HG02610 (cell line): Measurements from ENCODE around the gene GAS2L2.
"Not testable (repeated sequence)": the region's sequence is repeated elsewhere in the genome, so short reads cannot be mapped to it uniquely, and the experiment has no call there.

ENCODE experiments used
- ATAC-seq: cut with Tn5 transposase; IDR thresholded peaks from one replicate; pipeline ENCODE4 v1.9.1; 2021; ENCODE audit warnings: mild to moderate bottlenecking, moderate library complexity; ENCODE audit not compliant: unreplicated experiment

The GAS2L2 gene

DNA sequence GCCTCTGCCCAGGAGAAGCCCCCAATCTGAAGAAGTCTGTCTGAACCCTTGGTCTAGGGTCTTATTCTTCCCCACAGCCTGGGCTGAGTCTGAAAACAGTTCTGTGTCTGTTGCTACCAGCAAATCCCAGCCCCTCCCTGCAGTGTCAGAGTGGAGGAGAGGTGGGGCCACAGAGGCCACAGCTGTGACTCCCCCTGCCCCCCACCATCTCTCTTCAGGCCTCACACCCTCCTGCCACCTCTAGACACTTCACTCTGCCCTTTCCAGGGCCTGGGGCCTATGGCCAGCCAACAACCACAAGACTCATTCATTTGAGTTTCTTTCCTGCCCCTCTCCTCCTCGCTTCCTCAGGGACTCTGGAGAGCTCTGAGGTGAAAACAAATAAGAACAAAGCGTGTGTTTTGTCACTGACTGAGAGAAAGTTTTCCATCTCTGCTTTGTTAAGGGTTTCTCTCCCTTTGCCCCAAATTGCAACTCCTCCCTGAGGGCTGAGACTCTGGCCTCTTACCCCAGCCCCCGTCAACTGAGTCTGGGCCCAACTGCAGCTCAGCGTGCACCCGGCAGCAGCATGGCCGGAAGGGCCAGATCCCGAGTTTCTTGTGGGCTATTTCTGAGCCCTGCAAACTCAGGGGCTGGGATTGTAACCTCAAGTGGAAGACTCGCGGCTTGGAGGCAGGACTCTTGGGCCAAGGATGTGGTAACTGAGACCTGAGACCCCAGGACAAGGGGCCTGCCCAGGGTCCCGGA lies 20.8 kb upstream of the GAS2L2 start:
- no peak for ATAC-seq

- ATAC-seq, result no peak
Measured at GRCh38 chr17:35773129-35773528, 20.1 kb upstream of the GAS2L2 start.

DNA sequence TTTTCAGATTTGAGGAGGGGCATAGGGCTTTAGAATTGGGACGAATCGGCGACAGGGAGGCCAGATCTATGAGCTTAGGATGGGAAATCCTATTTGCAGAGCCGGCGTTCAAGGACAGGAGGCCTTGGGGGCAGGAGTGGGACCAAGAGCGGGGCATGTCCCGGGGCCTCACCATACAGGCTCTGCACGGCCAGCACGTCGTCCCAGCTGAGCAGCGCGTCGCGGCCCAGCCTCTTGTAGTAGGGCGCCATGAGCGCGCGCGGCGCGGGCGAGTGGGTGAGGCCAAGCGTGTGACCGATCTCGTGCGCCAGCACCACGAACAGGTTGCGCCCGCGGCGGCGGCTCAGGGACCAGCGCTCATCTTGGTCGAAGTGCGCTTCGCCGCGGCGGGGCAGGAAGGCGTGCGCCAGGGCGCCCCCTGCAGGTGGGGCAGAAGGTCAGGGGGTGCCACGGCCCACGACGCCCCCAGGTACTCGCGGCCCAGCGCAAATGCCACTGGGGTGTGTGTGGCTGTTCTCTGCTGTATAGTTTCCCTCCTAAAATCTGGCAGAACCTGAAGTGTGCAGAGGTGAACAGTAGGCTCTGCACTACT lies 17.0 kb upstream of the GAS2L2 start:
- no peak for ATAC-seq

DNA sequence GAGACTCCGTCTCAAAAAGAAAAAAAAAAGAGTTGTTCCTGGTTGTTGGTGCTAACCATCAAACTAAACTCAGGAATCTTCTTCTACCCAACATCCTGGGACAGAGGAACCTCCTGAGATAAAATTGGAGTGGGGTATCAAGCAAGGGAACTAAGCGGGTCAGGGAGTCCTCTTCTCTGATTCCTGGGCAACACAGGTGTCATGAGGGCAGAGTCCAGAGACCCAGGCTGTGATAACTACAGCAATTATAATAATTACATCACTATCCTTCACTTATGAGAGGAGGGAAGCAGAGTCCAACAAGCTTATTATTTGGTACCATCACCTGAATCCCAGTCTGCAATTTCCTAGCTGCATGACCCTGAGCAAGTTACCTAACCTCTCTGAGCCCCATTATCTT lies 15.8 kb upstream of the GAS2L2 start:
- no peak for ATAC-seq

- ATAC-seq, result no peak
Measured at GRCh38 chr17:35766903-35767510, 14.0 kb upstream of the GAS2L2 start.

DNA sequence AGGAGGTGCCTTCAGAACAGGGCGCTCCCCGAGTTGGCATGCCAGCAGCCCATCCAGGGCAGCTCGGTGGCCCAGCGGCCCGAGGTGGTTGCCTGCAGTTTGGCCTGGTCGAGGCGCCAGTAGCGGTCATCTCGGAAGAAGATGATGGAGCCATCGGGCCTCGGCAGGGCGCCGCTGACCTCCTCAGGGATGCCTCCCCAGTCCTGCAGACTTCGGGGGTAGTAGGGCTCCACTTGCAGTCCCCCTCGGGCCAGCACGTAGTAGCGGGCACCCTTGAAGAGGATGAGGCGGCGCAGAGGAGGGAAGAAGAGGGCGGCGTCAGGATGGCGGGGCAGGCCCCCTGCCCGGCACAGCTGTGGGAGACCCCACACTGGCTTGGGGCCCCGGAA lies 13.4 kb upstream of the GAS2L2 start:
- no peak for ATAC-seq

DNA sequence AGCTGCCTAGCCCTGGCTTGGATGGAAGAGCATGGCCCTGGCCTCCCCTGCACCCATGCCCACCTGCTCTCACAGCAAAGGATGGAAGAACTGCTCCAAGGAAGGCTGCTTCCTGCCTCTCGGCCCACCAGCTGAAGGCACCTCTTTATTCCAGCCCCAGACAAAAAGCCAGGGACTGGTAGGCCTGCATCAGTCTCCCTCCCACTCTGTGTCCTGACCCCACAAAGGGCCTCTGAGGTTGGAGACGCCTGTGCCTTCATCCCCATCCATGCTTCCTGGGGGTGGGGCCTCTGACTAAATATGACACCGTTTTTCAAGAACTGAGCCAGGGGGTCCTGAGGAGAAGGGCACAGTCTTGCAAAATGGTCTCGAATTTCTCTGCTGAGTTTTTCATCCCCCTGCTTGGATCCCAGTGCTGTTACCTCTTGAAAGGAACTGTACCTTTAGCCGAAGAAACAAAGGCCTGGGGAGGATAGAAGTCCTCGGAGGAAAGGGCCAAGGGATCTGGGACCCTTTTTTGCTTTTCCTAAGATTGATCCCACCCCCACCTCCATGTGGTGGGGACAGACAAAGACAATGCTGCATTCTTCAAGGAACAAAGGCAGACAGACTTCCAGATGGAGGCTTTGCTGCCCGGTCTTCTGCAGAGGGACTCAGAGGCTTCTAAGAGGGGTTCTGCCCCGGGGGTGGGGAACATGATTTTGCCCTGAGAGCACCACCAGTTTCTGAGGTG lies 12.9 kb upstream of the GAS2L2 start:
- ATAC-seq, result no peak

DNA sequence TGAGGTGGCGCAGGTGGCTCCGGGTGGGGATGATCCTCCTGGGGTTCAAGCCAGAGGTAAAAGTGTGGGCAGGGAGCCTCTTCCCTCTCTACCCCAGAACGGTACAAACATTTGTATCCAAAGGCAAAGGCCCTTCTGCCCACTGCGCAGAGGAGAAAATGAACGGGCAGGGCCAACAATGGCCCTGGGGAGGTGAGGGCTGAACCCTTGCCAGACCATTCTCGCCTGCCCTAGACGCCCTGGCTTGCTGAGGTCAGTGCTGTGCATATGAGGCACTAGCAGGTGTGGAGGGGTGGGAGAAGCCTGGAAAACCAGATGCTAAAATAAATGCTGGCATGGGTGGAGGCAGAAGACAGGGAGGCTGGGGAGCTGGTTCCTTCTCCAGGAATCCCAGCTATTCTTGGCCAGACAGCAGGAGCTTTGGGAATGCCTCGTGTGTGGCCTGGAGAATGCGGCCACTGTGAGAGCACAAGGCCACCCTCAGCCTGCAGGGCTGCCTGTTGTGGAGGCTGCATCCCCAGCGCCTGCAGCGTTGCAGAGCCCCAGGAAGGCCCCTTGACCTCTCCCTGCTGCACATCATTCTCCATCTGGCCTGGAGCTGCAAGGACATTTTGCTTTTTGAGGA lies 12.2 kb upstream of the GAS2L2 start:
- no peak for ATAC-seq

GRCh38 chr17:35764123-35764991 lies 11.3 kb upstream of the GAS2L2 start:
- peak; percentile 83 for ATAC-seq

- no peak for ATAC-seq
Measured at GRCh38 chr17:35763767-35764122, 10.7 kb upstream of the GAS2L2 start.

- ATAC-seq, result no peak
Measured at GRCh38 chr17:35761601-35762000, 8.6 kb upstream of the GAS2L2 start.

GRCh38 chr17:35760587-35760986 lies 7.5 kb upstream of the GAS2L2 start, which contains the start of gene C17orf50:
C17orf50 (plus strand) TSS chr17:35760887; CDS start chr17:35760942, 55 bp downstream.
- no peak for ATAC-seq

GRCh38 chr17:35757243-35757642 lies 4.2 kb upstream of the GAS2L2 start:
- ATAC-seq, result no peak

DNA sequence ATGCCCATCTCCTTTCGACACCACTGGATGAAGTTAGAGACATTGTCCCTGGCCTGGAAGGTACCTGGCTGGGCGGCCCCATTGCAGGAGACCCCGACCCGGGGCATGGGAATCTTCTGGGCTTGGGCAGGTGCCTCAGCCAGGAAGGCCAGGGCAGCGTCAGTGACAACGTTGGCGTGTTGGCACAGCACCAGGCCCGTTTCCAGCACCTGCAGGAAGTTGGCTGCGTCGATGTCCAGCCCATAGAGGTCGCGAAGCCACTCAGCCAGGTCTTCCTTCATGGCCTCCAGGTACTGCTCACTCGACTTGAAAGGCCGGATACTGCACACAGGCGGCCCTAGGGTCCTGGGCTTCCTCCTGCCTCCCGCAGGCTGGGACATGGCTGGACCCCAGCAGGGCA lies 568 bp downstream of the GAS2L2 start:
- ATAC-seq, result no peak

DNA sequence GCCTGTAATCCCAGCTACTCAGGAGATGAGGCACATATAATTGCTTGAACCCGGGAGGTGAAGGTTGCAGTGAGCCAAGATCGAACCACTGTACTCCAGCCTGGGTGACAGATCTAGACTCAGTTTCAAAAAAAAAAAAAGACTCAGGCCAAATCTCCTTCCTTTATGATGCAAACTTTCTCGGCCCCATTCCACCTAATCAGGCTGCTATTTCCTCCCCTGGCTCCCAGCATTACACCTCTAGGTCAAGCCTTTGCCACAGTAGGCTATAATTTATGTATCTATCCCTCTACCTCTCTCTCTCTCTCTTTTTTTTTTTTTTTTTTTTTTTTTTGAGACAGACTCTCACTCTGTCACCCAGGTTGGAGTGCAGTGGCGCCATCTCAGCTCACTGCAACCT lies 1.5 kb downstream of the GAS2L2 start:
- not testable (repeated sequence) for ATAC-seq

GRCh38 chr17:35750526-35751395 lies 2.3 kb downstream of the GAS2L2 start:
- ATAC-seq, result no peak

- ATAC-seq, result no peak
Measured at GRCh38 chr17:35749560-35750412, 3.3 kb downstream of the GAS2L2 start.

DNA sequence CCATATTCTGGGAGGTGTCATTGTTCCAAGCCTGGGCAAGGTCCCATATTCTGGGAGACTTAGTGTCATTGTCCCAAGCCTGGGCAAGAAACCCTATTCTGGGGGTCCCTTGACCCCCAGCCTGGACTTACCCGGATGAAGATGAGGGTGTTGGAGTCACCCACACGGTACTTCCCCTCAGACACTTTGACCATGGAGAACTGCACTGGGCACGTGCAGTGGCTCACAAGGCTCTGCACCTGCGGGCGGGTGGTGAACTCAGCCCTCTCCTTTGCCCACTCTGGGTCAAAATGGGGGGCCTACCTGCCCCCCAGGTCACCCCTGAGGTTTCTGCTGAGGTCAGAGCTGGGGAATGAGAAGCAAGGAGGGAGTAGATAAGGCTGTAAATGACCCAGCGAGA lies 4.1 kb downstream of the GAS2L2 start:
- no peak for ATAC-seq
